GM18498 (cell line): ENCODE data around the gene ARPC4.
A peak's percentile ranks its signal among the peaks of the same experiment; 100 is the strongest.
"Not testable (repeated sequence)": the region's sequence is repeated elsewhere in the genome, so short reads cannot be mapped to it uniquely, and the experiment has no call there.

Source experiments
- ATAC-seq: cut with Tn5 transposase; IDR thresholded peaks from one replicate; pipeline ENCODE4 v1.9.1; 2021; ENCODE audit warnings: mild to moderate bottlenecking, moderate library complexity; ENCODE audit not compliant: unreplicated experiment

Gene ARPC4

DNA sequence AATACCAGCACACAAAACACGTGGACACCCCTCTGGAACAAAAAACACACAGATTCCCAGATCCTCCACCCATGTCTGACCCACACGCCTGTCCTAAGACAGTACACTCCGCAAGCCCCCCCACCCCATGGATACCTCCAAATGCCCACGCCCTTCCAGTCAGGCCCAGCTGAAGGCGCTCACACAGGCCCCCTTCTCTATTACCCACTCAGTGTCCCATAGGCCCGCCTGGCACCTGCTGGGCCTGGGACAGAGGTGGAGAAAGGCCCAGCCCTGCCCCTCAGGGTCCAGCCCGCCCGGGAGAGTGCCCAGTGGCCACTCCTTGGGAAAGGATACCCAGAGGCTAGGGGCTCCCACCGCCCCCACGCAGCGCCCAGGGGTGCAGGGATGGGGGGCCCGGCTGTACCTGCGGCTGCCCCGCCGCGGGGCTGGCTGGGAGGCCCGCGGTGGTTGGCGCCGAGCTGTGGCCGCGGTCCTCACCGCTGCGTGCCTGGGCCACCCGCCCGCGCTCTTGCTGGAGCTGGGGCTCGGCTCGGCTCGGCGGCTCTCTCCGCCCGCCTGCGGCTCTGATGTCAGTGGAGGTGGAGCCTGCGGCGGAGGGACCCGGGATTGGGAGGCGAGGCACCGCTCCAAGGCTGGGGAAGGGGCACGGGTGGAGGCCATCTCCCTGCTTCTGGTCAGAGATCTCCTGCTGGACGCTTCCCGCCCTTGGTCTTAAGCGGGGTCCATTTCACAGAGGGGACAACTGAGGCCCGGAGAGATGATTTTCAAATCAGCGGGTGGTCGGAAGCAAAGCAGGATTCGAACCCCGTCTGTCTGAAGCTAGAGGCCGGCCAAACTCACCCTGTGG, 23.2 kb upstream of the ARPC4 start, which contains the start of gene CAMK1:
Gene CAMK1, minus strand, starts transcription at position 522 of the 850 bp plus-strand sequence. CDS start 2,198 bp downstream, outside the sequence.
- ATAC-seq, result peak; percentile 70

DNA sequence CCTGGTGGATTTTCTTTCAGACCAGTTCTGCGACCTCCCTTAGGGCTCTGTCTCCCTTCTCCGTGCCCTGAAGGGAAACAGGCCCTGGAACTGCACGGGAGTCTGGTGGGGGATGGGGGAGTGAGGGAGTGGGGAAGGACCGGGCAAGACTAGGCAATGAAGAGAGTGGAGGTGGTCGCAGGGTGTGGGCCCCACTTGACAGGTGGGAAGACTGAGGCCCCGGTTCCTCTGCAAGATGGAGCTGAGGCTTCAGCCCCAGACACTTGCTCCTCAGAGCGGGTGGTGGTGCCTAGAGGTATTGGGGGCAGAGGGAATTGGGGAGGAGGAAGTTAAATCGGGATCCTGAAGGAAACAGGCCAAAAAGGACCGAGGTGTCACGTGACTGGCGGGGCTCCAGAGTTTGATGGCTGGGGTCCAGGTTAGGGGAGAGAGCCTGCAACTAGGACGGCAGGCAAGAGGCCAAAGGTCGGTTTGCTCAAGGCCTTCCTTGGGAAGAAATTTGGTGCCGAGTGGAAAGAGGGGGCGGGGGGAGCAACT, 22.5 kb upstream of the ARPC4 start:
- ATAC-seq, result no peak

DNA sequence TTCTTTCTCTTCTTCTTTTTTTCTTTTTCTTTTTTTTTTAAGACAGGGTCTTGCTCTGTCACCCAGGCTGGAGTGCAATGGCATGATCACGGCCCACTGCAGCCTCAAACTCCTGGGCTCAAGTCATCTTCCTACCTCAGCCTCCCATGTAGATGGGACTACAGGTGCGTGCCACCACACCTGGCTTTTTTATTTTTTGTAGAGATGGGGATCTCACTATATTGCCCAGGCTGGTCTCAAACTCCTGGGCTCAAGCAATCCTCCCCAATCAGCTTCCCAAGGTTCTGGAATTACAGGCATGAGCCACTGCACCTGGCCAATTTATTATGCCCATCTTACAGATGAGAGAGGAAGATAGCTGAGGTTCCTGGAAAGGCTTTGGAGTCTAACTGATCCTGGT, 21.9 kb upstream of the ARPC4 start:
- ATAC-seq, result not testable (repeated sequence)

DNA sequence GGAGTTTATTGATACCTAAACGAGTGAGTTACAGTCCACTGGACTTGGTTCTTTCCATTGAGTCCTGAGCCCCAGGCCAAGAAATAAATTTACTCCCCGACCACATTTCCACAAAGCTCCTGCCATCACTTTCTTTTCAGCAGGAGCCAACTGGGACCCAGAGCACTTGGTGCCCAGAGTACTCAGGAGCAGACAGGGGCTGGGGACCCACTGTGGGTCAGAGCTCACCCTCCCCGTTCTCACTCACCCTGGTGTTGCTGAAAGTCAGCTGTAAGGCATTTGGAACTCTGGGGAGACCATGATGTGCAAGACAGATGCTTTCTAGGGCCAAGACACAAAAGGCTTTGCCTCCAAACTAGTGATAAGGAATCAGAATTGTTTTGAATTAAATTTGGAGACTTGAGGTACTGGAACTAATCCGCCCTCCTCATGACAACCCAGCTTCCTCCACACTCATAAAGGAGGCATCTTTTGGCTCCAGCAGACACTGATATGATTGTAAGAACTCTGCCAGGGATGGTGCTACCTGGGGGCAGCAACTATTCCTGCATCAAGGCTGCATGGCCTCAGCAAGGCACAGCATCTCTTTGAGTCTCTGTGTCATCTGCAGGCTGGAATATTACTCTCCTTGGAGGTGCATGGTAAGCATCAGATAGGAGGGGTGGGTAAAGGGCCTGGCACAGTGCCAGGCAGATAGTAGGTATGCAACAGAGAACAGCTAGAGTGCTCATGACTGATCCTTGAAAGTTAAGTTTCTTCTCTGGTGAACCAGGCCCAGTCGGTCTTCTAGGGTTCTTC, 15.8 kb upstream of the ARPC4 start:
- ATAC-seq, result no peak

DNA sequence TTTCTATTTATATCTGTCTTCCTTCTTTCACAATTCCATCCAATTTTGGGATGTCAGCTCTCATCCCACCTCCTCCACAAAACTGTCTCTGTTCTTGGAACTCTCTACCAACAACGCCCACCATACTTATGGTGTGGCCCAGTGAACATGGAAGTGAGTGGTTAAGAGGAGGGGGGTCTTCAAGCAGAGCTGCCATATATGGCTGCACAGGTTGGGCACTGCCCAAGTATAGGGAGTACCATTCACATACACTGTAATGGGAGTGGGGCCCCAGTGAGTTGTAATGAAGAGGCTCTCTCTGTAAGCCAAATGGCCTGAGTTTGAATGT, 15.2 kb upstream of the ARPC4 start:
- ATAC-seq, result no peak

DNA sequence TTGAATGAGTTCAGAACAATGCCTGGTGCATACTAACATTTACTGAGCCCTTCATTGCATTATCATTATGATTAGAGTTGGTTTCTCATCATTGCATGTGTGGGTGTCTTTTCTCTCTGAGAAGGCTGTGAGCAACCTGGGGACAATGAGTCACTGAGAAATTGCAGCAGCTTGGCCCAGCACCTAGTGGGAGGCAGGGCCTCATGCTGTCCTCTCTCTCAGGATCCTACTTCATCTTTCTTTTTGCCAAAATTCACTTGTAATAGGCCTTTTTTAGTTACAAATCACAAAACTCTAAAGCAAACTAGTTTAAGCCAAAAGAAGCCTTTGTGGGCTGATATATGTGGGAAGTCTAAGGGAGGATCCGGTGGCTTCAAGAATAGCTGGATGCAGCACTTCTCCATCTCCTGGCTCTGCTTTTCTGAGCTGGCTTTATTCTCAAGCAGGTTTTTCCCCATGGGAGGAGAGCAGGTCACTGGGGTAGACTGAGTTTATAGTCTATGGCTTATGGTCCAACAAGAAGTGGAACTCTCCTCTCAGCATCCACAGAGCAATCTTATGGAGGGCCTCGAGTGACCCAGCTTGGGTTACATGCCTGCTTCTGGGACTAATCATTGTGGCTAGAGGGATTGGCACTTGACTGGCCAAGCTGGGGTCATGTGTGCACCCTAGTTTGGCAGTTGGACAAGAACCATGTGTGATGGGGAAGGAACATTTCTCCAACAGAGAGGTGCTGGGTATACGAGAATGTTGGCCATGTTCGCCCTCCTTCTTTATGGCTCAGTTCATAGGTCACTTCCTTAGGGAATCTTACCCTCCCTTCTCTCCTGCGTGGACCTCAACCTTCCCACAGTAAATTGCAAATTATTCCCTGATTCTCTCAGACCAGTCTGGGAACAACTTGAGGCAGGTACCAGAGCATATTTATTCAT, 14.5 kb upstream of the ARPC4 start:
- ATAC-seq, result no peak

DNA sequence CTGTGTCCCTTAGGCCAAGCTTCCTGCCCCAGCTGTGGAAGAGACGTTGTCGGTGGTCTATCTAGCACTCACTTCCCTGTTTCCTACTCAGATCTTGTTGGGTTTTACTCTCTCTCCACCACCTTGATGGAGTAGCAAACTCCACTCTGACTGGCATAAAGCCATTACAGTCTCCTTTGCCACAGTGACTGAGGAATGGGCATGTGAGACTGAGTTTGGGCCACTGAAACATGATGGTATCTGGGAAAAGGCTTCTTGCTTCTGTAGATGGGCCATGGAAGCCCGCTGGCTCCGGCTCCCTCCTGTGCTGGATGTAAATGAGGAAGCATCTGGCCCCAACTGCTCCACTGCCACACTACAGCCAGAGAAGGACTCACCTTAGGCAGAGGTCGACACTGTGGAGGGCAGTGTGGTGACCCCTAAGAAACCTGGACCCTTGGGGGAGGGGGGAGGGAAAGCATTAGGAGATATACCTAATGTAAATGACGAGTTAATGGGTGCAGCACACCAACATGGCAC, 13.7 kb upstream of the ARPC4 start:
- no peak for ATAC-seq

DNA sequence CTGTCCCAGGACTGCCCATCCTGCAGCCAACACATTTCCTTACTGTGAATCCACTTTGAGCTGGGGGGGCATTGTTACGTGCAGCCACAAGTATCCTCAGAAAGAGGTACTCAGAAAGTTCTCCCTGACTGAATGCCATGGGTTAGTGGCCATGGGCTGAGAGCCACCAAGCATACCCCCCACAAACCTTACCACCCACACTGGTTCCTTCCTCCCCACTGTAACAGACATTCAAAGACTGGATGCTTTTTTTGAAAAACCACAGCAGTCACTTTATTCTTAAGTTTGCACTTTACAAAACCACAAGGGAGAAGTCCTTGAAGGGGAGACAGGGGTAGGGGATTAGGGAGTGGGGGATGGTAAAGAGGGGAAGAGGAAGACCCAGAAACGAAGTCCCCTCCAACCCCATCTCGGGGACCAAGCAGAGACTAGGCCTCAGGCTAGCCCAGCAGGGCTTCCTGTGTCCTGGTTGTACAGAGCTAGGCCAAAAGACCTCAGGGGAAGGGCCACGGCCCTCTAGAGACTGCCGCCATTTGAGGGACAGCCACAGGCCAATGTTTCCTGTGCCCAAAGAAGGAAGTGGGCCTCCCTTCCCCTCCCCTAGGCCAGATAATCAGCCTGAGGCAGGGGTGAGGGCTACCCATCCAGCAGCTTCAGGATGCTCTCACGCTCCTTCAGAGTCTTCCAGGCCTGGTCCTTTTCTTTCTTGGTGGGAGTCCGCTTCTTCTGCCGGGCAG, 13.0 kb upstream of the ARPC4 start:
- ATAC-seq, result peak; percentile 55

DNA sequence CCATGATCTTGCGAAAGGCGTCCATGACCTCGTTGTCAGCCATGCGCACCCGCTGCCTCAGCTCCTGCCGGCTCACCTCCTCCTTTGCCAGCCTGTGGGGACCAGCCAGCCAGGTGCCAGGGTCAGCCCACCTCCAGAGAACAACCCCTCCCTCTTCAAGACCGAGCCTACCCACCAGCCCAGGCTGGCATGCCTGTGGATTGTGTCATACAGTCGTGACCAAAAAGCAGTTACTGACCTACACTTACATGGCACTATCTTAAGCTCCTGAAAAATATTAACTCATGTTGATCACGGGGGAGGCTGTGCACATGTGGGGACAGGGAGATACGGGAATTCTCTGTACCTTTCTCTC, 12.4 kb upstream of the ARPC4 start:
- ATAC-seq, result no peak

DNA sequence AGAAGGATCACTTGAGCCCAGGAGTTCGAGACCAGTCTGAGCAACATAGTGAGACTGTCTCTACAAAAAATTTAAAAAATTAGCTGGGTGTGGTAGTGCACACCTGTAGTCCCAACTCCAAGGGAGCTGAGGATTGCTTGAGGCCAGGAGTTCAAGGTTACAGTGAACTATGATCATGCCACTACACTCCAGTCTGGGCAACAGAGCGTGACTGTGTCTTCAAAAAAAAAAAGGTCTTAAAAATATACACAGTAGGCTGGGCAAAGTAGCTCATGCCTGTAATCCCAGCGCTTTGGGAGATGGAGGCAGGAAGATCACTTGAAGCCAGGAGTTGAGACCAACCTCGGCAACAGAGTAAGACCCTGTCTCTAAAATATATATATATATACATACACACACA, 12.0 kb upstream of the ARPC4 start:
- ATAC-seq, result no peak

DNA sequence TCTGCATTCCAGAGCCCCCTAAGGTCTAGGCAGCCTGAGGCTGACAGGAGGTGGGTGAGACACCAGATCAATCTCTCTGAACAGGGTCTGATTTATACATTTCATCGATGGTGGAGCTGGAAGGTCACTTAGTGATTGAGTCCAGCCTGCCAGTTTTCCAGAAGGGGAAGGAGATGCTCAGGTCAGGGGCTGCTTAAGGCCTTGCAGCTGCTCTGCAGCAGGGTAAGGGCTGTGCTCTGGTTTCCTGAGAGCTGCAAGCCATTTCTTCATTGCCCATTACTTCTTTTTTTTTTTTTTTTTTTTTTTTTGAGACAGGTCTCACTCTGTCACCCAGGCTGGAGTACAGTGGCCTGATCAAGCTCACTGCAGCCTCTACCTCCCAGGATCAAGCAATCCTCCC, 11.3 kb upstream of the ARPC4 start:
- ATAC-seq, result no peak

DNA sequence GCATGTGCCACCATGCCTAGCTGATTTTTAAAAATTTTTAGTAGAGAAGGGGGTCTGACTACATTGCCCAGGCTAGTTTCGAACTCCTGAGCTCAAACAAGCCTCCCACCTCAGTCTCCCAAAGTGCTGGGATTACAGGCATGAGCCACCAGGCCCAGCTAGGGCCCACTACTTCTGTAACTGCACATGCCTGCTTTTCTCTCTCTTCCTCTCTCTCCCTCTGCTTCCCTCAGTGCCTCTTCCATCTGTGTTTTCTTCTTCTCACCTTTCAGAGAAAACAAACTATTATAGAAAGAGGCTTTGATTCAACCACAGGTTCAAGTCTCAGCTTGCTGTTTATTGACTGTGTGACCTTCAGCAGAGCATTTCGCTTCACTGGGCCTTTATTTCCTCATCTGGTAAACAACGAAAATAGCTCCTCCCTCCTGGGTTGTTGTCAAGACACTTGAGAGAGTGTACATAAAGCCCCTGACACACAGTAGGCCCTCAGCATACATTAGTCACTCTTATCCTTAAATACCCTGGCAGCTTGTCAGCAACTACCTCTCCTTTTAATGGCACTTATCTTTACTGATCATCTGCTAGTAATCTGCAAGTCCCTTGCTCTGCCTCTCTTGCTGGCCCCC, 10.8 kb upstream of the ARPC4 start:
- no peak for ATAC-seq

DNA sequence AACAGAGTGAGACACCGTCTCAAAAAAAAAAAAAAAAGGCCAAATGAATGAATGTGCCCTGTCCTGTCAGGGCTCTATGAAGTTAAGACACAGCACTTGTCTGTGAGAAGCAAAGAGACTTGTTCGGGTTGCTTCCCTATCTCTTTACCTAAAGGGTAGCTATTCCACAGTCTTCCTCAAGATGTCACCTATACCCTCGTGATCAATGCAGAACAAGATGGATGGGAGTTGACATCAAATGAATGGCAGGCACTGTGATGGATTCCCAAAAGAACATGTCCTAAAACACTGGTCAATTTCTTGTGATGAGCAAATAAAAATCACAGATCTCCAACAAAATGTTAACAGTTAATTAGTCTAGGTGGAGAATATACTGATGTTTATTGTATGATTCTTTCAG, 10.1 kb upstream of the ARPC4 start:
- no peak for ATAC-seq

DNA sequence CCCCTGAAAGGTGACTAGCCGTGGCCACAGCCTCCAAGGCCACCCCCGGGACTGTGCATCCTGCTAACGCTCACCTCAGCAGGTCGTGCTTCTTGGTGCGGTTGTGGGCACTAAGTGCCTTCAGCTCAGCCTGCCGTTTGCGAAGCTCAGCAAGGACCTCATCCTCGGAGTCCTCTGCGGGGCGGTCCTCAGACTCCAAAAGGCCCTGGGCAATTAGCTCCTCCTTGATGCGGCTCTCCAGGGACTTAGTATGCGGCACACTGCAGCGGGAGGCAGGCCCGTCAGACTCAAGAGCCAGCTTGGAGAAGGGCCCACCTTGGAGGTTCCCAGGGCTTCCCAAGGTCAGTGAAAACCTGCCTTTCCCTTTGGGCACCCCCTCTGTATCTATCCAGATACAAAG, 8.9 kb upstream of the ARPC4 start:
- no peak for ATAC-seq

DNA sequence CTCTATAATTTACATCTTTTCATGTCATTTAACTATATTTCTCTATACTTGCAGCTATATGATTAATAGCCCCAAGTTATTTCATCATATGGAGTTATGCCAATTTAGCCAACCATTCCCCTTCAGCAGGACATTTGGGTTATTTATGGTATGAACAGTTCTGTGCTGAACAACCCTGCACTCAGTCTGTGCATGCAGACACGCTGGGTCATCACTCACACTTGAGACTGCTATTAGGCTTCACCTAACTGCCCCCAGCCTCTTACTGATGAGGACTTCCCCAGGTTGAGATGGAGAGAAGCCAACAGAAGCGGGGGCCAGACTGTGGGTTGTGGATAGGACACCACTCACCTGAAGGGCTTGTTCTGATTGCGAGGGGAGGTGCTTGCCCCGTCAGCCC, 7.9 kb upstream of the ARPC4 start:
- no peak for ATAC-seq

DNA sequence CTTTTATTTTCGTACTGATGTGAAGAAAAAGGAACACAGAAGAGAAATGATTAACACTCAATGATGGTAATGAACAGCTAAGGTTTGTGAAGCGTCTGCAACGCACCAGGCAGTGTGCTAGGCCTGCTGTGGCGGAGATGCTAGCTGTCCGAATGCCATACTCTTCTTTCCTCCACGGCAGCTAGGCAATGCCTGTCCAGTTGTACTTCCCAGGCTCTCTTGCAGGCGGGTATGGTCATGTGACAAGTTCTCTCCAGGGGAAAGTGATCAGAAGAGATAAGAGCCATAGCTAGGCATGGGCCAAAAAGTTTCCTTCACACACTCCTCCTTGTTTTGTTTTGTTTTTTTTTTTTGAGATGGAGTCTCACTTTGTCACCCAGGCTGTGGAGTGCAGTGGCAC, 7.3 kb upstream of the ARPC4 start:
- no peak for ATAC-seq

DNA sequence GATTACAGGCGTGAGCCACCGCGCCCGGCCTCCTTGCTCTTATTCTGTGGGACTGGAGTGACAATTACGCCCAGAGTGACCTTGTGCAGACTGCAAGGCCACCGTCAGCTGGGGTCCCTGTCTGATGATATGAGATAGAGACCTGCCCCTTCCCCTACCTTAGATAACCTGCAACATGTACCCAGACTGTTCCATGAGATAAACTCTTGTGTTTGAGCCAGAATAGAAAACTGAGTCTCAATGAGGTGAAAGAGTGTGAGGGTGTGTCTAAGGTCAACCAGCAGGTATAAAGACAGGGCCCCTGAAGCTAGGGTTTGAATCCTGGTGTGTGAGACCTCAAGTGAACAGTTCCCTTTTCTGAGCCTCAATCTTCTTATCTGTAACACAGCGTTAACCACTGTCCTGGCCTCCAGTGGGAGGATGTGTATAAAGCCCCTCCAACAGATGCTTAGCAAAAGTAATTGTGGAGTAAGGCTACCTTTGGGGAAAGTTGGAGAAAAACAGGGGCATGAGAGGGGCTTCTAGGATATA, 6.6 kb upstream of the ARPC4 start:
- no peak for ATAC-seq

DNA sequence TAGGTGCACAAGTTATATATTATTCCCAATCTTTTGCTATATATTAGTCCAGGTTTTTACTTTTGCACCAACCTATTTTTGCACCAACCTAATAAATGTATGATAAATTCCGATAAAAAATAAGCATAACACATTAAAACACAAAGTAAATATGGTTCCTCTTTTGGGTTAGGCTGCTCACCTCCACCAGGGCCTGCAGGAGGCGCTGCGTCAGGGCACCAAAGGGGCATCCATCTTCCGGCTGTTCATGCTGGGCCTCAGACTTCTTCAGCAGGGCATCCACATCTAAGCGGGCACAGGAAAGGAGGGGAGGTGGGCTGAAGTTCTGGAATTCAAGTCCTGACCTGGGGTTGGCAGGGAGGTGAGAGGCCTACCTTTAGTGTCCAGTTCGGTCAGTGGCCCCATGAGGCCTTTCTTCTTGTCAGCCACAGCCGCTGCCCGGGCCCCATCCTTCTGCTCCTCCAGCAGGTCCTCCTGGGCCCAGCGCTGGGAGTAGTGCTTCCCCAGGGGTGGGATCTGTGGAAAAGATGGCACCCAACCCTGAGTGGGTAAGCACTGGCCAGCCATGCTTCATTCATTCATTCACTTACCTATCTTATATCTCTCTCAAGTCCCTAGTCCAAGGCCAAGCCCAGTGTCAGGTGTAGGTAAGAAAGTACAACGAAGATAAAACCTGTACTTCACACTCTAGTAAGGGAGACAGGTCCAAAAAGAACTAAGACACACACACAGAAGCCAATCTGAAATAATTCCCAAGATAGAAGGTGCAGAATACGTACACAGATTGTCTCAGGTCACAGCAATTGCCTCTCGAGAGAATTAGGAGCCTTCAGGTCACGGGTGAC, 5.8 kb upstream of the ARPC4 start:
- ATAC-seq, result no peak
